Prostate gland (tissue), 2 donors: ENCODE results near the gene DAPK1.

Experiments used
- CTCF ChIP-seq, 4 experiments: fragments of 200-600 bp in 2 of 4; fragments of 450-650 bp in 2 of 4; sonication (generic) in 2 of 4; IDR thresholded peaks; 1 replicate in 3 of 4; 2 replicates in 1 of 4; pipeline ENCODE4 v1.5.1; 2016 to 2019; ENCODE audit warnings: antibody characterized with exemption in 4 of 4, mild to moderate bottlenecking in 2 of 4, moderate library complexity in 2 of 4
- POLR2A ChIP-seq: fragments of 450-650 bp; IDR thresholded peaks from one replicate; pipeline ENCODE4 v1.6.1; 2016; ENCODE audit warnings: antibody characterized with exemption, mild to moderate bottlenecking
- POLR2AphosphoS5 ChIP-seq: sonication (generic); formaldehyde crosslinking; IDR thresholded peaks from one replicate; pipeline ENCODE4 v1.6.1; 2017; ENCODE audit warnings: antibody characterized with exemption

GRCh38 chr9:87675906-87676515, 178.3 kb downstream of the DAPK1 start:
- TF ChIP-seq CTCF (IDR thresholded peaks at IDR 0.05), result no peak
- TF ChIP-seq POLR2A, result no peak
- no peak for TF ChIP-seq POLR2AphosphoS5
